VCaP (cell line): Measurements from ENCODE around the gene HOATZ.

ENCODE experiments used
- H3K27ac ChIP-seq: fragments of 450-650 bp; 2 replicates; pipeline ENCODE4 v1.5.1; 2017
- CTCF ChIP-seq: fragments of 450-650 bp; conservative IDR thresholded peaks from 2 replicates; pipeline ENCODE4 v1.5.1; 2017; ENCODE audit warnings: mild to moderate bottlenecking, moderate library complexity

The HOATZ gene

DNA sequence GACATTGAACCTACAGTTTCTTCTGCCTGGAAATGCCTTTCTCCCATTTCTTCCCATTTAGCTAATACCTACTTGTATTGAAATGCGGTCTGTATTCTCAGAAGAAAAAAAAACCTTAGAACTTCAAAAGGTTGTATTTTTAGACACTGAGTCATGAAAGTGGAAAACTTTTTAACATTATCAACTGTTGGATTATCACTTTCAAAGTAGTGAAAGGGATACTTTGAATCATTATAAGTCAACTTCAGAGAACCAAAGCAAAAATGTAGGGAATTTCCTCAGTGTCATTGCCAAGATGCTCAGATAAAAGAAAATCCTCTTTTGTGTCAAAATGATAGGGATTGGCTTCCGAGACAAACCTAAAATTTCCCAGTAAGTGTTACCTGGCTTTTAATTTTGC, 6.6 kb downstream of the HOATZ start:
- H3K27ac ChIP-seq = no peak overlapping the region
- no peak for TF ChIP-seq CTCF

- H3K27ac ChIP-seq = no peak overlapping the region
- TF ChIP-seq CTCF = no peak
Measured at GRCh38 chr11:111522426-111522825, 7.8 kb downstream of the HOATZ start.

DNA sequence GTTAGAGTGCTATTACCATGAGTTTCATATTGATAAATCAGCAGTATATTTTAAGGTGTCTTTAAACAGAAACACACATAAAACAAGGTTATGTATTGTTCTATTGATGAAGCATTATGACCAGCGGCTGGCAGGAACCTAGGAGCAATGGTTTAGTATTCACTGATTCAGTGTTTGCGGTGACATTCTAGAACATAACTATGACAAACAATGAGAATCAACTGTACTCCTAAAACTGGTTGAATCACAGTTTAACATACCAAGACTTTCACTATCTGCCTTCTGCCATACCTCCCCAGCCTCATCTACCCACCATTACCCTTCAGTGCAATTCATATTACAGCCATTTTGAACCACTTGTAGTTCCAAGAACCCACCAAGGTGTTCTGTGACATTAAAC, 8.8 kb downstream of the HOATZ start:
- no peak for TF ChIP-seq CTCF
- H3K27ac ChIP-seq = no peak overlapping the region

- H3K27ac ChIP-seq = no peak overlapping the region
- no peak for TF ChIP-seq CTCF
Measured at GRCh38 chr11:111524056-111524455, 9.5 kb downstream of the HOATZ start.

DNA sequence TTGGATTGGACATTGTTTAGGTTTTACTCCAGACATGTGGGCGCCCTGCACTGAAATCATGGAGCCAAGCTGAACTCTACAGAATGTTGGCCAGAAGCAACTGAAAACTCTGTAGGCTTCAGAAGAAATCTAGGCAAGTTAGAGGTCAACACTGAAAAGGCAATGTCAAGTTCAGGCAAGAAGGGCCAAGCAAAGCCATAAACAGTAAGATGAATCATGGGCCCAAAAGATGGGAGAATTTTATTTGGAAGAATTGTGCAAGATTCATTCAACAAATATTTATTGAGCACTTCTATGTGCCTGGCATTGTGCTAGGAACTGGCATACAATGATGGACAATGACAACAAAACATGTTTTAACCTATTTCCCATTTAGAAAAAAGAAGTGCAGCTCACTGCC, 10.9 kb downstream of the HOATZ start:
- TF ChIP-seq CTCF = no peak
- no peak overlapping the region for H3K27ac ChIP-seq

DNA sequence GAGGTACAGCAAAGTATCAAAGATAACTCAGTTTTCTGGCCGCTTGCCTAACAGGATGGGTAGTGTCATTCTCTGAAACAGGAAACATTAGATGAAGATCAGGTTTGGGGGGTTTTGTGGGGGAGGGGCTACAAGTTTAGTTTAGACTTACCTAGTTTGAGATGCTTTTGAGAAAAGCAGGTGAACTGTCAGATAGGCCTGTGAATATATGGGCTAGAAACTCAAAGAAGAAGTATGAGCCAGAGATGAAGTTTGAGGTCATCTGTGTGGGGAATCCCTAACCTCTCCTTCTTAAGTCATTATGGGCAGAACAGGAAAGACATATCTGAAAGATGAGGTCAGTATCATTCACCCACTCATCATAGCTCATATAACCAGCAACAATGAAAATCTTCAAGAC, 11.9 kb downstream of the HOATZ start:
- TF ChIP-seq CTCF = no peak
- H3K27ac ChIP-seq = no peak overlapping the region

- no peak for TF ChIP-seq CTCF
- H3K27ac ChIP-seq = no peak overlapping the region
Measured at GRCh38 chr11:111527279-111527678, 12.7 kb downstream of the HOATZ start.

DNA sequence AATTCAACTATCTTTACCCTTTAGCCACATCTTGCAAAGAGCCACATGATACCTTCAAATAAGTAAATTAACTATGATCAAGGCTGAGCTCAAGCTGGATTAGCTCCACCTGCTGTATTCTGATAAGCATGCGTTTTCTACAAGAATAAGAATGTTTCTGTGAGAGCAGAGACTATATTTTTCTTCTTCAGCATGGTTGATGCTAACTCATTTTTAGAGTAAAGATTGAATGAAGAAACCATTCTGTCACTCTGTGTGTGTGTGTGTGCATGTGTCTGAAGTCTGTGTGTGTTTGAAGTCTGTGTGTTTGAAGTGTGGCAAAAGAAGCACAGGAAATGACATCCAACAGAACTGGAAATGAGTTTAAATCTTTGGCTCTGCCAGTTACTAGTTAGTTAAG, 14.0 kb downstream of the HOATZ start:
- H3K27ac ChIP-seq = no peak overlapping the region
- peak; percentile 71 for TF ChIP-seq CTCF
